GM21619 (cell line): ENCODE data around the gene RCL1.

Experiments used
- ATAC-seq: cut with Tn5 transposase; IDR thresholded peaks from one replicate; pipeline ENCODE4 v1.9.1; 2021; ENCODE audit not compliant: unreplicated experiment

RCL1 gene

GRCh38 chr9:4839470-4839912, 46.7 kb downstream of the RCL1 start:
- no peak for ATAC-seq

GRCh38 chr9:4840018-4840417, 47.3 kb downstream of the RCL1 start:
- no peak for ATAC-seq

GRCh38 chr9:4842213-4842612, 49.5 kb downstream of the RCL1 start:
- no peak for ATAC-seq

GRCh38 chr9:4842734-4843133, 50.0 kb downstream of the RCL1 start:
- no peak for ATAC-seq

GRCh38 chr9:4844056-4844838, 51.5 kb downstream of the RCL1 start:
- ATAC-seq, result no peak

- no peak for ATAC-seq
These were observed 56.6 kb downstream of the RCL1 start for GRCh38 chr9:4849369-4849768.

- no peak for ATAC-seq
These were observed 58.0 kb downstream of the RCL1 start for GRCh38 chr9:4850603-4851310.

- ATAC-seq, result no peak
These were observed 59.7 kb downstream of the RCL1 start for GRCh38 chr9:4852419-4852818.

GRCh38 chr9:4854265-4854590, 61.5 kb downstream of the RCL1 start:
- no peak for ATAC-seq

- no peak for ATAC-seq
These were observed 63.1 kb downstream of the RCL1 start for GRCh38 chr9:4855841-4856240.

- no peak for ATAC-seq
These were observed 64.5 kb downstream of the RCL1 start for GRCh38 chr9:4857163-4857810.

GRCh38 chr9:4859035-4859434, 66.3 kb downstream of the RCL1 start:
- no peak for ATAC-seq

- no peak for ATAC-seq
These were observed 67.6 kb downstream of the RCL1 start for GRCh38 chr9:4860383-4860782.

GRCh38 chr9:4861145-4861544, 68.4 kb downstream of the RCL1 start:
- no peak for ATAC-seq

- ATAC-seq, result no peak
These were observed 69.2 kb downstream of the RCL1 start for GRCh38 chr9:4861736-4862451.

GRCh38 chr9:4862506-4863250, 69.9 kb downstream of the RCL1 start:
- ATAC-seq, result no peak

- ATAC-seq, result no peak
These were observed 71.5 kb downstream of the RCL1 start for GRCh38 chr9:4864234-4864661.

GRCh38 chr9:4864698-4865097, 72.0 kb downstream of the RCL1 start:
- ATAC-seq, result no peak

- no peak for ATAC-seq
These were observed 72.9 kb downstream of the RCL1 start for GRCh38 chr9:4865681-4866080.

- no peak for ATAC-seq
These were observed 73.7 kb downstream of the RCL1 start for GRCh38 chr9:4866239-4866969.
